Omental fat pad (tissue), 4 donors: ENCODE measurements around the gene CAMK2B. TPM values are rescaled to one million over a fixed set of nuclear protein-coding genes. Genes with fewer than 3 reads are reported as not detected.

Experiments used
- ATAC-seq: fragments of 150-250 bp; one replicate; pipeline ENCODE4 v1.9.1; 2016; ENCODE audit warnings: mild to moderate bottlenecking, moderate library complexity; ENCODE audit not compliant: low FRiP score
- DNase-seq: peaks from one replicate; pipeline ENCODE4 v3.0.0-alpha.2; 2019; ENCODE audit warnings: low spot score
- CTCF ChIP-seq, 3 donors: fragments of 450-650 bp; IDR thresholded peaks; one replicate each; pipeline ENCODE4 v1.5.1; 2016 to 2017; ENCODE audit warnings: antibody characterized with exemption in 3 of 3, mild to moderate bottlenecking in 3 of 3, moderate library complexity in 2 of 3
- total RNA-seq, 4 donors: library from RNA; depleted of rRNA; stranded (reverse); fragments of >200 nt; gene quantifications; one replicate each; pipeline ENCODE4 v1.1.0, GENCODE V29; 2016

The CAMK2B gene
- total RNA-seq, 4 donors from 2014 or later, result 0.48 TPM; not detected in 3

- ATAC-seq (no peak), DNase-seq (no peak)
- TF ChIP-seq CTCF (IDR thresholded peaks at IDR 0.05), result no peak
Measured at GRCh38 chr7:44286618-44287487, 38.5 kb downstream of the CAMK2B start.

GRCh38 chr7:44286182-44286617 lies 39.2 kb downstream of the CAMK2B start:
- ATAC-seq, result no peak
- TF ChIP-seq CTCF (IDR thresholded peaks at IDR 0.05), result no peak
- no peak for DNase-seq

GRCh38 chr7:44285561-44285960 lies 39.8 kb downstream of the CAMK2B start:
- no peak for DNase-seq
- no peak for ATAC-seq
- TF ChIP-seq CTCF (IDR thresholded peaks at IDR 0.05), result no peak

GRCh38 chr7:44284881-44285541 lies 40.4 kb downstream of the CAMK2B start:
- no peak for ATAC-seq
- TF ChIP-seq CTCF (IDR thresholded peaks at IDR 0.05), result no peak
- peak; percentile 19 for DNase-seq

- peak; percentile 10 for DNase-seq
- TF ChIP-seq CTCF (IDR thresholded peaks at IDR 0.05), result no peak
- ATAC-seq, result no peak
Measured at GRCh38 chr7:44284216-44284615, 41.2 kb downstream of the CAMK2B start.

- DNase-seq (peak; percentile 16), ATAC-seq (no peak)
- no peak for TF ChIP-seq CTCF (IDR thresholded peaks at IDR 0.05)
Measured at GRCh38 chr7:44283381-44284211, 41.8 kb downstream of the CAMK2B start.
